ENCODE measurements around the gene SCARB1.

SCARB1 gene

DNA sequence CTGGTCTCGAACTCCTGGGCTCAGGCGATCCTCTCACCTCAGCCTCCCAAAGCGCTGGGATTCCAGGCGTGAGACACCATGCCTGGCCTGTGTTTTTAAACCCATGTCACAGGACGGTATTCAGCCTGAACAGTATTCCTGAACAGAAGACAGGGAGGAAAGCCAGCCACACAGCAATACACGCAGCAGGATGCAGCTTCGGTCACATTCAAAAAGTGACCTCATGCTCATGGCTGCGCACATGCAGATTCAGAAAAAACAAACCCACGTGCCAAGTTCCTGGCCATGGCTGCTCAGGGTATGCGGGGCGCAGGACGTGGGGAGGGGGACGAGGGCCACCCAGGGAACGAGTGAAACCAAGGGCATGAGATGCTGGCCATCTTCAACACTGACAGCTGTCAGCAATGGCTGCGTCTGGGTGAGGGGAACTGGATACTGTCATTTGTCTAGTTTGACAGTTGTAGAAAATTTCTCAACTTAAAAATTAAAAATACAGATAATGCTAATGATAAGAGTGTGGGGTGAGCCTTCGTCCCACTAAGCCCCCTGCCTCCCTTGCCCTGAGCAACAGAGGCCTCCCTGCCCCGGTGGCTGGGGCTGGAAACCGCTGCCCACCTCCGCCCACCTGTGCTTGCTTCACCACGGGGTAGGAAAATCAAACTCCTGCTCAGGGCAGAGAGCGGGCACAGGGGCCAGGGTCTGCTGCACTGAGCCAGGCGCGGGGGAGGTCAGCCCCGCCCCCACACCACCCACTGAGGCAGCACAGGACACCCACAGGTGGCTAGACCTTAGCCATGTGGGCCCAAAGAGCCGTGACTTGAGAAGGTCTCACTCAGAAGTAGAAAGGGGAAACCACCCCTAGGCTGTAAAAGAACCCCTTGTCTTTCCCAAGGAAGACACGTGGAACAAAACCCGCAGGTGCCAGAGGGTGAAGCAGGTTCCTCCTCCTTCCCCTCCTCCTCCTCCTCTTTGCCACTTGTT lies 84.2 kb downstream of the SCARB1 start:
- Mint-ChIP-seq H3K27me3 (no peaks in the 10 kb centered on the region), H3K4me3 (no peak overlapping the region), H3K27ac (no peak overlapping the region)

DNA sequence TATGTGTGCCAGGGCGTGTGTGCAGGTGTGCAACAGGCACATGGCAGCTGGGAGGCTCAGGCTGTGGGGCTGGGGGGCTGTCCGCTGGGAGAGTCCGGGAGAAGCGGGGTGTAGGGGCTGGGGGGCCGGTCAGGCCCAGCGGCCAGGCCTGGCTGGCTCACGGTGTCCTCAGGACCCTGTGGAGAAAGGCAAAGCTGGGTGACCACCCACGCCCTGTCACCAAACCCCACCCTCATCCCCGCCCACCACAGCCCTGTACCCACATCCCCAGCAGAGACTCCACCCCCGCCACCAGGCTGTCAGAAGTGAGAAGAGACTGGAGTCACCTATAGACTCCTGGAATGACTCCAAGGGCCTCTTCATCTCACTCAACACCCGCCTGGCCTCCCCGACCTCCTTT lies 85.3 kb downstream of the SCARB1 start:
- no peak overlapping the region for H3K4me3 Mint-ChIP-seq
- no peaks in the 10 kb centered on the region for H3K27me3 Mint-ChIP-seq
- peaks cover 47% of the 10 kb centered on the region for H3K4me1 Mint-ChIP-seq (ENCODE audit: low read depth)
- no peak overlapping the region for H3K27ac Mint-ChIP-seq
- peaks cover 11% of the 10 kb centered on the region for H3K36me3 Mint-ChIP-seq (ENCODE audit: low read depth)
- peaks cover 4% of the 10 kb centered on the region for H3K9me3 Mint-ChIP-seq

More for the DNA sequence above, 84.2 kb downstream of the SCARB1 start:
- Mint-ChIP-seq H3K36me3 (ENCODE audit: low read depth) (peaks cover 17% of the 10 kb centered on the region), H3K9me3 (peaks cover 4% of the 10 kb centered on the region), H3K4me1 (ENCODE audit: low read depth) (peaks cover 36% of the 10 kb centered on the region)

DNA sequence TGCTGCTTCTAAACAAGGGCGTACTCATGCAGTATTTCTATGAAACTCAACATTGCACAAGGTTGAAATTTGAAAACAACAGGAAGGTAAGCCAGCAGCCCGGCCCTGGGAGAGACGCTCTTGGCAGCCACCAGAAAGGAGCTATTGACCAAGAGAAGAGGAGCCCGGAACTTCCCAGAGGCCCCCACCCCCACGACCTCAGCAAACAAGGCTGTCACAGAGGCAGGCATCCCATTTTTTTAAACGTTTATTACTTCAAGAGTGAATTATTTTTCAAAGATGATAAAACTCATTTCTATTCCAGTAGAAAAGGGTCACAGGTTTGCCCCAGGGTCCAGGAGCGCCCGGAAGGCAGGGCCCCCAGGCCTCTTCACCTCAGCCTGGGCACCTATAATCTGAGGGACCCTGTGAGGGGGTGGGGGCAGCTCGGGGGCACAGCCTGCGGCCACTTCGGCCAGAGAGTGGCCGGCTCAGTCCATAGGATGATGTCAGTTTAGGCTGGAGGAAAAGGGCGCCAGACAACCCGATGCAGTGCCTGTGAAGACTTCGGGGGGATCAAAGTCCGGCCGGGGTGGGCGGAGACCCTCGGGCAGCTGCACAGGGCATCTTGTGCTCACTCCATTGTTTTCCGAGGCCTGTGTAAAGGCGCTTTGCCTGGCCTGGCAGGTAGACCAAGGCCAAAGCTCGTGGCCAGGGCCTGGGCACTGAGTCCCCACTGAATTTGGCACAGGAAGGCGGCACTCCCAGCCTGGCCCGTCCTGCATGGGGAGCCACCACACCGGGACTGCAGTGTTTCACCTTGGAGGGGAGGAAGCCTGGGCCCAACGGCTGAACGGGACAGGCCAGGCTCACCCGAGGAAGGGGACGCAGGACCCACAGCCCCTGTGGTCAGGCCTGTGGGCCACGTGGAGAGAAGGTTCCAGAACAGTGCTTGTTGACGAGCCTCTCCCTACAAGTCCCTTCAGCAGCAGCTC lies 86.0 kb downstream of the SCARB1 start:
- H3K9me3 Mint-ChIP-seq = peaks cover 4% of the 10 kb centered on the region
- peaks cover 50% of the 10 kb centered on the region for H3K4me1 Mint-ChIP-seq (ENCODE audit: low read depth)
- H3K4me3 Mint-ChIP-seq = no peak overlapping the region
- no peak overlapping the region for H3K27ac Mint-ChIP-seq
- peaks cover 3% of the 10 kb centered on the region for H3K27me3 Mint-ChIP-seq
- H3K36me3 Mint-ChIP-seq (ENCODE audit: low read depth) = peaks cover 7% of the 10 kb centered on the region

DNA sequence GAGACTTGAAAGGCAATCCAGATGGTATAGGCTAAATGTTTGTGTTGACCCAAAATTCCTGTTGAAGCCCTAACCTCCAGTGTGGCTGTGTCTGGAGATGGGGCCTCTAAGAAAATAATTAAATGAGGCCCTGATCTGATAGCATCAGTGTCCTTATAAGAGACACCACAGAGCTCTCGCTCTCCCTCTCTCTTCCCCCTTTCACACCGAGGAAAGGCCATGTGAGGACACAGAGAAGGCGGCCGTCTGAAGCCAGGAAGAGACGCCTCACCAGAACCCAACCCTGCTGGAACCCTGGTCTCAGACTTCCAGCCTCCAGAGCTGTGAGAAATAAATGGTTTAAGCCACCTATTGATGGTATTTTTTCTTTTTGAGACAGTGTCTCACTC lies 87.5 kb downstream of the SCARB1 start:
- Mint-ChIP-seq H3K4me3 (no peak overlapping the region), H3K27ac (no peak overlapping the region), H3K4me1 (ENCODE audit: low read depth) (peaks cover 58% of the 10 kb centered on the region)

DNA sequence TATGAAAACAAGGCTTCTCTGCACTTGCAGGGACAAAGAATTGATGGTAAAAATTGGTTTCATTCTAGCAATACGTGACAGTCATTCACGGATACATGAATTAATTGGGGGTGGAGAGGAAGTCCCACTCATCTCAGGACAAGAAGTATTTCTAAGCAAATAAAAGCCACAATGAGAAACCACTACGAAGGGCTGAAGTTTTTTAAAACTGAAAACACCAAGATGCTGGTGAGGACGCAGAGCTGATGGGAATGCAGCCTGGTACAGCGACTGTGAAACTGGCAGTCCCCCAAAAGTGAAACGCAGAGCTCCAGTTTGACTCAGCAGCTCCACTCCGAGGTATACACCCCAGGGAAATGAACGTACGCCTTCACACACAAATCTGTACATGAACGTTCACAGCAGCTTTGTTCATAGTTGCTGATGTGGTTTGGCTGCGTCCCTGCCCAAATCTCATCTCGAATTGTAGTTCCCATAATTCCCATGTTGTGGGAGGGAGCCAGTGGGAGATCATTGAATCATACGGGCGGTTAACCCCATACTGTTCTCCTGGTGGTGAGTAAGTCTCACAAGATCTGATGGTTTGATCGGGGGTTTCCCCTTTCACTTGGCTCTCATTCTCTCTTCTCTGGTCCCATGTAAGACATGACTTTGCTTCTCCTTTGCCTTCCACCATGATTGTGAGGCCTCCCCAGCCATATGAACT lies 89.0 kb downstream of the SCARB1 start:
- Mint-ChIP-seq H3K27ac (peak overlapping the region; percentile 97), H3K9me3 (peaks cover 4% of the 10 kb centered on the region), H3K27me3 (peaks cover 24% of the 10 kb centered on the region), H3K4me1 (ENCODE audit: low read depth) (peaks cover 57% of the 10 kb centered on the region), H3K4me3 (peak overlapping the region; percentile 66), H3K36me3 (ENCODE audit: low read depth) (peaks cover 7% of the 10 kb centered on the region)

More for the DNA sequence above, 87.5 kb downstream of the SCARB1 start:
- Mint-ChIP-seq H3K9me3 (peaks cover 4% of the 10 kb centered on the region), H3K36me3 (ENCODE audit: low read depth) (peaks cover 7% of the 10 kb centered on the region), H3K27me3 (peaks cover 14% of the 10 kb centered on the region)

DNA sequence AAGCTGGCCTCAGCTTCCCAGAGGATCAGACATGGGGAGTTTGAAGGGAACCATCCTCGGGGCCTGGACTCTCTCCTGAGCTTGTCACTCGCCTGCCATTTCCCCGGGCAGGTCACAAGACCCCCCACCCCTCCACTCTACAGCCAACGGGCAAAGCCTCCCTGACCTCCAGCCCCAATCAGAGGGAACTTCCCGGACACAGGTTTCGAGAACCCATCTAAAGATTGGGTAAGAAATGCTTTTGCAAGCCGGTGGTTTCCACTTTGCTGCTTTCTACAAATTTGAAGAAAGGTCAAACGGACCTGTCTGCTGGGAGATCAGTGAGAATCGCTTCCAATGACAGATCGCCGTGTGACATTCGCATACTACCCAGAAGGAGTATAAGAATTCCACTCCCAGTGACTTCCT lies 89.6 kb downstream of the SCARB1 start:
- H3K4me1 Mint-ChIP-seq (ENCODE audit: low read depth) = peaks cover 53% of the 10 kb centered on the region

DNA sequence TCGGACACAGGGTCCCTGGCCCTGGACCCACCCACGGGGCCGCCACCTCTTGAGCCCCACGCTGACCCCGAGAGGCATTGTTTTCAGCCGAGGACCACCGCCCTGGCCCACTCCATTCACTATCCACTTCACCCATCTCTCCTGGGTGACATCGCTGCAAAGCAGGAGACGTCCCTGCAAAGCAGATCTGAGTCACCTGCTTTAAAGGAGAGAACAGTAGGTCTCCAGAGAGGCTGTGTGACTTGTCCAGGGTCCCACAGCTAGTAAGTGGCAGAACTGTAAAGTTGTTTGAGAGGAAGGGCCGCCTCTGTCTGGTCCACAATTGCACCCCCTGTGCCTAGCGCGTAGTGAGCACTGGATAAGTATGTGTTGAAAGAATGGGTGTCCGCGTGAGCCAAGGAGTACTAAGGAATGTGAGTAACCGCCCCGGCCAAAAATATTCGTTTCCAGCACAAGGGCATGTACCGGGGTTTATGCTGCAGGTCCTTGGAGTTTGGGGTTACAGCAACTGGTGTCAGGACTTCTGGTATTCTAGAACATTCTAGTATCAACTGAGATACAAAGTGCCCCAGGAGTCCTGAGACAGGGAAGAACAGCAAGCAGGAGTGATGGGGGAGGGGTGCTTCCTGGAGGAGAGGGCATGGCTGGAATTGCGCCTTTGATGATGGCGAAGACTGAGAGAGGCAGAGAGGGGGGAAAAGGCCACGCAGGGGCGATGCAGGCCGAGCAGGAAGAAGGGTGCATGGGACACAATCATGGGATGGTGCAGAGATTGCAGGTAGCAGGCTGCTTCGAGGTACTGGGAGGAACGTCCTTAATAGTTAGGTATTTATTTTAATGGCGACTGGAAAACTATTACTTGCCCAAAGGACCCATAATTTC lies 91.1 kb downstream of the SCARB1 start:
- Mint-ChIP-seq H3K9me3 (peaks cover 4% of the 10 kb centered on the region), H3K4me3 (no peak overlapping the region), H3K27ac (no peak overlapping the region), H3K27me3 (peaks cover 32% of the 10 kb centered on the region), H3K36me3 (ENCODE audit: low read depth) (peaks cover 7% of the 10 kb centered on the region), H3K4me1 (ENCODE audit: low read depth) (peaks cover 47% of the 10 kb centered on the region)

More for the DNA sequence above, 89.6 kb downstream of the SCARB1 start:
- peaks cover 26% of the 10 kb centered on the region for H3K27me3 Mint-ChIP-seq
- peak overlapping the region; percentile 97 for H3K27ac Mint-ChIP-seq
- H3K9me3 Mint-ChIP-seq = peaks cover 4% of the 10 kb centered on the region
- peaks cover 7% of the 10 kb centered on the region for H3K36me3 Mint-ChIP-seq (ENCODE audit: low read depth)
- H3K4me3 Mint-ChIP-seq = peak overlapping the region; percentile 66

DNA sequence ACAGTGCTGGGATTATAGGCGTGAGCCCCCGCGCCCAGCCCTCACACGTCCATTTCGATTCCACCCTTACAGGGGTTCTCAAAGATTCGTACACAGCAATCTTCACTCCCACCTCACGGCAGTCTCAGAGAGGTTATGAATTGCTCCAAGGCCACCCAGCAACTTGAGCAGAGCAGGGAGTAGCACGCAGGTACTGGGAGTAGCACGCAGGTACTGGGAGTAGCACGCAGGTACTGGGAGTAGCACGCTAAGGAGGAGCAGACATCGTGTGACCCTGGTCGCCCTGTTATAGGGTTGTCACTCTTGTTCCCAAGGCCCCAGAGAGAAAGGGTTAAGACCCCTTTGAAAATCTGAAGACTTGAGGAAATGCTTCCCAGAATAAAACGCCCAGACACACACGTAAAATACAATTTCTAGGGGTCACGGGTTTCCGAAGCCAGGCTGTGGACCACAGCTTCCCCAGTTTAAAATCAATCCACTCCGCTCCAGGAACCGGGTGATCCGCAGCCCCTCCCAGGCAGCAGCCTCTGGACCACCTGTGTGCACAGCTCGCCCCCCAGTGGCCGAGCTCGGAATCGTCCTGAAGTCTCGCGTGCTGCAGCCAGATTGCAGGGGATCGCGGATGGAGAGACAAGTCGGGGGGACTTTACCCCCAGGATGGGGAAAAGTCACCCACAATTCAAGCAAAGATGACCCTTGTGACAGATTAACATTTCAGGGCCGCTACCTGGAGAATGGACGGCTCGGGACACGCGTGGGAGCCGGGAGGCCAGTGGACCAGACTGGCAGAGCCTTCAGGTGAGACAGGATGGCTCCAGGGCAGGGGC lies 92.0 kb downstream of the SCARB1 start:
- H3K4me1 Mint-ChIP-seq (ENCODE audit: low read depth) = peaks cover 54% of the 10 kb centered on the region
- peaks cover 37% of the 10 kb centered on the region for H3K27me3 Mint-ChIP-seq
- no peak overlapping the region for H3K4me3 Mint-ChIP-seq
- H3K36me3 Mint-ChIP-seq (ENCODE audit: low read depth) = peaks cover 7% of the 10 kb centered on the region
- no peak overlapping the region for H3K27ac Mint-ChIP-seq
- H3K9me3 Mint-ChIP-seq = peaks cover 4% of the 10 kb centered on the region

DNA sequence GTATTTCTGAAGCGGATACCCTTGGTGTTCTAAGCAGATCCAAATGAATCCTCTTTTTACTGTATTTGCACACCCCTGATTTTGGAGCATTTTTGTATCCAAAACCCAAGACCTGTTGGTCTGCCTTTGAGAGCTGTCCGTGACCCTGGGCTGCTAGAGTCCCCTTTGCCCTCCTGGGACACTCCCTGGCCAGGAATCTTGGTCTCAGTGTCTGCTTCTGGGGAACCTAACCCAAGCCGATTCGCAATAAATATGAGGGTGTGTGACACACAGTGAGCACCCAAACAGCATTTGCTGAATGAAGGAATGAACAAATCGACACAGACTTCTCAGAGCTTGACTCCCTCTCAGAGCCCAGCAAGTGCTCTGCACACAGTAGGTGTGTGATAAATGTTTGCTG lies 92.9 kb downstream of the SCARB1 start:
- Mint-ChIP-seq H3K4me1 (ENCODE audit: low read depth) (peaks cover 51% of the 10 kb centered on the region), H3K9me3 (peaks cover 4% of the 10 kb centered on the region), H3K36me3 (ENCODE audit: low read depth) (peaks cover 7% of the 10 kb centered on the region)

DNA sequence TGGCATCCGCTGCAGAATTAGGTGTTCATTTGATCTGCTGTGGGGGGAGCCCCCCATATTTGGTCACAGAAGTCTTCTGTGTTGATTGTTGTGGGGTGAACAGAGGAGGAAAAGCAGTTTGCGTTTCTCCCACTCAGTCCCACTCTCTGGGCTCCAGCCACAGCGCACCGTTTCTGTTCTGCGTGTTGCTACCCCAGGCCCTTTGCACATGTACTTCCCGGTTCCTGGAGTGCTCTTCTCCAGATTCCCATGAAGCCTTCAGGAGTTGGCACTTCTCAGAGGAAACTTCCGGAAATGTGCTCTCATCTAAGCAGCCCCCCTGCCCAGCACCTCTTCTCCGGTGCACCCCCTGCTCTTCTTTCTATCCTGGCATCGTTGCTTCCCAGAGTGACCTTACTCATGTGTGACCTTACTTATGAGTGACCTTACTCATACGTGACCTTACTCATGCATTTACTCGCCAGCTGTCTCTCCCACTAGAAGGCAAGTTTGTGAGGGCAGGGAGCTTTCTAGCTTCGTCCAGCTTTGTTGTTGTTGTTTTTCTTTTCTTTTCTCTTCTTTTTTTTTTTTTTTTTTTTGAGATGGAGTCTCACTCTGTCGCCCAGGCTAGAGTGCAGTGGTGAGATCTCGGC lies 93.7 kb downstream of the SCARB1 start:
- Mint-ChIP-seq H3K9me3 (peaks cover 6% of the 10 kb centered on the region), H3K27me3 (peaks cover 41% of the 10 kb centered on the region), H3K36me3 (ENCODE audit: low read depth) (peaks cover 8% of the 10 kb centered on the region), H3K27ac (no peak overlapping the region), H3K4me1 (ENCODE audit: low read depth) (peaks cover 44% of the 10 kb centered on the region), H3K4me3 (no peak overlapping the region)

More for the DNA sequence above, 92.9 kb downstream of the SCARB1 start:
- Mint-ChIP-seq H3K4me3 (no peak overlapping the region), H3K27me3 (peaks cover 37% of the 10 kb centered on the region), H3K27ac (no peak overlapping the region)

DNA sequence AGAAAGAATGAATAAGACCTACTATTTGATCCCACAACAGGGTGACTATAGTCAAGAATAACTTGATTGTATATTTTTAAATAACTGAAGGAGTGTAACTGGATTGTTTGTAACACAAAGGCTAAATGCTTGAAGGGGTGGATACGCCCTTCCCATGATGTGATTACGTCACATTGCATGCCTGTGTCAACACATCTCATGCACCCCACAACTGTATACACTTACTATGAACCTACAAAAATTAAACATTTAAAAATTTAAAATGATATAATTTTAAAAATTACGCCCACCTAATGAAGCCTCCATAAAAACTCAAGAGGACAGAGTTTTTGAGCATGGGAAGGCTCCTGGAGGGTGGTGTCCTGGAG lies 94.5 kb downstream of the SCARB1 start:
- H3K27ac Mint-ChIP-seq = no peak overlapping the region
- H3K27me3 Mint-ChIP-seq = peaks cover 41% of the 10 kb centered on the region
- peaks cover 43% of the 10 kb centered on the region for H3K4me1 Mint-ChIP-seq (ENCODE audit: low read depth)
- no peak overlapping the region for H3K4me3 Mint-ChIP-seq
- peaks cover 13% of the 10 kb centered on the region for H3K9me3 Mint-ChIP-seq
- peaks cover 12% of the 10 kb centered on the region for H3K36me3 Mint-ChIP-seq (ENCODE audit: low read depth)

DNA sequence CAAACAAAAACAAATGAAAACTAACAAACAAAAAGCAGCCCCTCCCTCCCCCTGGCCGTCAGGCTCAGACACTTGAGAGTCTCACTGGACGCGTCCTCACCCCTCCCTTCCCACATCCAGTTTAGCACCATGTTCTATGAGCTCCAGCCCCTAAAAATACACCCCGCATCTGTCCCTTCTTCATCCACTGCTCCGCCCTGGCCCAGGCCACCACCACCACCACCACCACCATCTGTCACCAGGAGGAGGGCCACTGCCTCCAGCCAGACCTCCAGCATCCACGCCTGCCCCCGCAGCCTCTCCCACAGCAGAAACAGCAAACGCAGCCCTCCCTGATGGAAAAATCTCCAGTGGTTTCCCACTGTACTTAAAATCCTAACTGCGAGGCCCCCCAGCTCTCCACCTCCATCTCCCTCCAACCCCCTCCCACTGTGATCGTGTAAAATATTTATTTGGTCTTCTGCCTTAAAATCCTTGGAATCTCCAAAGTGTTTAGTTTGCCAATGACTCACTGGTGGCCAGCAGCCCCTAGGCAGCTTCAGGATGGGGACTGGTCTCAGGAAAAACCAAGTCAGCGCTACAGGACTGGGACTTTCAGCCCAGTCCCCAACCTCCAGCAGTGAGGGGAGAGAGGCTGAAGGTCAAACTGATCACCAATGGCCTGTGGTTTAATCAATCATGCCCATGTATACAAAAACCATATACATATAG lies 95.1 kb downstream of the SCARB1 start:
- H3K4me3 Mint-ChIP-seq = no peak overlapping the region
- H3K27ac Mint-ChIP-seq = no peak overlapping the region
- H3K9me3 Mint-ChIP-seq = peaks cover 14% of the 10 kb centered on the region
- peaks cover 12% of the 10 kb centered on the region for H3K36me3 Mint-ChIP-seq (ENCODE audit: low read depth)
- peaks cover 41% of the 10 kb centered on the region for H3K4me1 Mint-ChIP-seq (ENCODE audit: low read depth)
- H3K27me3 Mint-ChIP-seq = peaks cover 41% of the 10 kb centered on the region

Measured in stimulated activated naive CD8-positive, alpha-beta T cell treated with anti-CD3 and anti-CD28 coated beads, Interleukin-15, Interleukin-2, amounts not matched to agents 100 ng/mL and 50 ng/mL, for 24 hours (primary cell).